B cell (primary cell): ENCODE data around the gene CREBBP. TPM values are rescaled to one million over a fixed set of nuclear protein-coding genes. Genes with fewer than 3 reads are reported as not detected.

Experiments used
- ATAC-seq: fragments of 200-7000 bp; cut with Tn5 transposase; one replicate; pipeline ENCODE4 v1.10.0; 2021; ENCODE audit warnings: low read depth, mild to moderate bottlenecking, moderate number of reproducible peaks, moderate library complexity
- CTCF ChIA-PET: fragments of 350-600 bp; sonication (Branson Sonifier 250); formaldehyde crosslinking; loops from one replicate; lab custom pipeline; 2021; ENCODE audit warnings: antibody characterized with exemption, inconsistent platforms; lab: Charles Lee
- POLR2A ChIA-PET: fragments of 350-600 bp; sonication (Branson Sonifier 250); formaldehyde crosslinking; loops from one replicate; lab custom pipeline; 2021; ENCODE audit warnings: antibody characterized with exemption; lab: Charles Lee
- DNase-seq: peaks from one replicate; pipeline ENCODE4 v3.0.0; 2013
- H2AFZ ChIP-seq: 2 replicates; pipeline ENCODE4 v1.6.1; 2012; ENCODE audit warnings: mild to moderate bottlenecking, low read depth, low read length; ENCODE audit not compliant: insufficient read depth, poor library complexity, severe bottlenecking
- H3K27ac ChIP-seq, 2 donors: 1 replicate in 1 of 2; 2 replicates in 1 of 2; pipeline ENCODE4 v1.5.1; 2012 to 2013; ENCODE audit warnings: low read length in 2 of 2, mild to moderate bottlenecking in 2 of 2, moderate library complexity in 1 of 2
- H3K27me3 ChIP-seq, 4 experiments: fragments of 200-600 bp in 1 of 4; sonication (generic) in 1 of 4; replicated peaks in 1 of 4; 1 replicate in 2 of 4; 2 replicates in 2 of 4; pipeline versions ENCODE4 v1.6.1 to v1.7.0; 2013 to 2016; ENCODE audit warnings: low read length in 3 of 4, mild to moderate bottlenecking in 2 of 4, mixed read lengths in 1 of 4, moderate library complexity in 1 of 4; ENCODE audit not compliant: insufficient read depth in 4 of 4, control insufficient read depth in 3 of 4; ENCODE audit errors: control extremely low read depth in 1 of 4
- H3K36me3 ChIP-seq, 2 experiments: replicated peaks in 1 of 2; 1 replicate in 1 of 2; 2 replicates in 1 of 2; pipeline versions ENCODE4 v1.6.1 to v1.7.1; 2013; ENCODE audit warnings: low read length in 1 of 2; ENCODE audit not compliant: insufficient read depth in 2 of 2, control insufficient read depth in 1 of 2; ENCODE audit errors: control extremely low read depth in 1 of 2, extremely low read depth in 1 of 2
- H3K4me1 ChIP-seq, 2 donors: fragments of 200-600 bp in 1 of 2; sonication (generic) in 1 of 2; 1 replicate in 1 of 2; 2 replicates in 1 of 2; pipeline versions ENCODE4 v1.5.1 to v1.6.1; 2013 to 2017; ENCODE audit warnings: low read length in 2 of 2; ENCODE audit not compliant: control insufficient read depth in 2 of 2, insufficient read depth in 2 of 2
- H3K4me2 ChIP-seq: replicated peaks from 2 replicates; pipeline ENCODE3; 2012; ENCODE audit warnings: mild to moderate bottlenecking, low read depth, low read length; ENCODE audit not compliant: poor library complexity, severe bottlenecking
- H3K4me3 ChIP-seq, 5 experiments: fragments of 200-600 bp in 1 of 5; sonication (generic) in 1 of 5; 1 replicate in 3 of 5; 2 replicates in 2 of 5; pipeline versions ENCODE4 v1.5.1 to v1.7.0; 2011 to 2016; ENCODE audit warnings: low read length in 4 of 5, mild to moderate bottlenecking in 4 of 5, low read depth in 2 of 5, control low read depth in 1 of 5, moderate library complexity in 1 of 5; ENCODE audit not compliant: insufficient read depth in 1 of 5; ENCODE audit errors: control extremely low read depth in 1 of 5, extremely low read depth in 1 of 5
- H3K79me2 ChIP-seq: fragments of 200-600 bp; sonication (generic); one replicate; pipeline ENCODE4 v1.6.0; 2016; ENCODE audit warnings: low read length; ENCODE audit not compliant: control insufficient read depth, insufficient read depth
- H3K9ac ChIP-seq: fragments of 200-600 bp; sonication (generic); 2 replicates; pipeline ENCODE4 v1.6.1; 2017; ENCODE audit warnings: mild to moderate bottlenecking, low read length, moderate library complexity
- H3K9me3 ChIP-seq, 3 donors: one replicate each; pipeline versions ENCODE4 v1.6.1 to v1.7.1; 2013; ENCODE audit warnings: low read length in 2 of 3; ENCODE audit not compliant: control insufficient read depth in 2 of 3, insufficient read depth in 1 of 3; ENCODE audit errors: control extremely low read depth in 1 of 3
- H4K20me1 ChIP-seq: 2 replicates; pipeline ENCODE4 v1.6.0; 2012; ENCODE audit warnings: mild to moderate bottlenecking, low read length; ENCODE audit not compliant: insufficient read depth, control insufficient read depth, poor library complexity, severe bottlenecking
- H3K27ac Mint-ChIP-seq: one replicate; pipeline ENCODE4 v1.8.0; 2021; ENCODE audit warnings: mixed read lengths
- H3K27me3 Mint-ChIP-seq: one replicate; pipeline ENCODE4 v1.8.0; 2021; ENCODE audit warnings: mixed read lengths
- H3K4me1 Mint-ChIP-seq: one replicate; pipeline ENCODE4 v1.8.0; 2021; ENCODE audit warnings: mixed read lengths
- H3K4me3 Mint-ChIP-seq: one replicate; pipeline ENCODE4 v1.8.0; 2021; ENCODE audit warnings: mixed read lengths
- H3K9me3 Mint-ChIP-seq: one replicate; pipeline ENCODE4 v1.8.0; 2022; ENCODE audit warnings: mixed read lengths; ENCODE audit not compliant: insufficient read depth
- EZH2 ChIP-seq: IDR thresholded peaks from 2 replicates; pipeline ENCODE4 v1.6.1; 2012; ENCODE audit warnings: borderline replicate concordance, low read depth, mild to moderate bottlenecking, moderate library complexity, low read length; ENCODE audit not compliant: insufficient read depth, poor library complexity, severe bottlenecking
- WGBS: methylation state at CpG from one replicate; pipeline ENCODE4 v1.1.5; 2013; ENCODE audit warnings: missing lambda C conversion rate; ENCODE audit not compliant: insufficient coverage; 5-methylcytosine and 5-hydroxymethylcytosine counted together
- intact Hi-C: fragments of 100-400 bp; cut with micrococcal nuclease; formaldehyde crosslinking; loops from one replicate; pipeline ENCODE4 v1.10.0; 2022
- polyA plus RNA-seq: library from polyadenylated mRNA; depleted of rRNA; stranded (reverse); fragments of >200 nt; gene quantifications from 2 replicates; pipeline ENCODE4 v1.2.3, GENCODE V29; 2012
- total RNA-seq, 2 donors: library from RNA; stranded (reverse); fragments of 120-200 nt in 1 of 2; gene quantifications; 1 replicate in 1 of 2; 2 replicates in 1 of 2; pipeline versions ENCODE4 v1.2.3 to v1.2.4, GENCODE V29; 2013 to 2022
- TF ChIP-seq, protein P1 (sequence below): fragments of 200-600 bp; IDR thresholded peaks from one replicate; pipeline ENCODE4 v1.8.0; 2022; ENCODE audit warnings: antibody characterized with exemption, mild to moderate bottlenecking

The CREBBP gene
- total and polyA plus RNA-seq, 2 donors (not counting 1 experiment from before 2014, with no cell fraction given), result 27.6 to 206 TPM

DNA sequence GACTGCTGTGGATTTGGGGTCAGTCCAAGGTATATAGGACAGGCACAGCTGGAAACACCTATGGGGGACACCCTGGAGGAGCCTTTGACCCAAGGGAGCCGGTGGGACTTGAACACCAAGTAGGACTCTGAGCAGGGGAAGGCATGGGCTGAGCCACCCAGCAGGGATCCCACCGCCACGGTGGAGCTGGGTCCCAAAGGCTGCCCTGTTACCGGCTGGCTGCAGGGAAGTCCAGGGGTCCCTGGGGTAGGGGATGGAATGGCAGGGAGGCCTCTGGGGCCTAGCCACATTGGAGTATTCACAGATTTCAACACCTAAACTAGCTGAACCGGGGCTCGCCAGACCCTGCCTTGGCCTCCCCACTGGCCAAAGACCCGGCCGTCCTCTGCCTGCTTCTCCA is 39.7 kb upstream of the CREBBP start:
- H3K4me1 ChIP-seq, result no peaks in the 10 kb centered on the region
- POLR2A ChIA-PET, result no interaction called here
- H3K27me3 ChIP-seq, result peaks cover 0 to 6% (median 0%) of the 10 kb centered on the region in 4 experiments
- Mint-ChIP-seq H3K4me3 (no peak overlapping the region), H3K27ac (no peak overlapping the region), H3K9me3 (peaks cover 7% of the 10 kb centered on the region), H3K27me3 (peaks cover 27% of the 10 kb centered on the region), H3K4me1 (no peaks in the 10 kb centered on the region)
- CTCF ChIA-PET, result no interaction called here
- DNase-seq (no peak), ATAC-seq (no peak)
- no peaks in the 10 kb centered on the region for H3K36me3 ChIP-seq
- no peaks in the 10 kb centered on the region for H4K20me1 ChIP-seq
- no peak overlapping the region for H3K4me2 ChIP-seq
- WGBS, result 84% methylated on average over 8 of the region's 8 CpGs
- TF ChIP-seq, protein P1, sequence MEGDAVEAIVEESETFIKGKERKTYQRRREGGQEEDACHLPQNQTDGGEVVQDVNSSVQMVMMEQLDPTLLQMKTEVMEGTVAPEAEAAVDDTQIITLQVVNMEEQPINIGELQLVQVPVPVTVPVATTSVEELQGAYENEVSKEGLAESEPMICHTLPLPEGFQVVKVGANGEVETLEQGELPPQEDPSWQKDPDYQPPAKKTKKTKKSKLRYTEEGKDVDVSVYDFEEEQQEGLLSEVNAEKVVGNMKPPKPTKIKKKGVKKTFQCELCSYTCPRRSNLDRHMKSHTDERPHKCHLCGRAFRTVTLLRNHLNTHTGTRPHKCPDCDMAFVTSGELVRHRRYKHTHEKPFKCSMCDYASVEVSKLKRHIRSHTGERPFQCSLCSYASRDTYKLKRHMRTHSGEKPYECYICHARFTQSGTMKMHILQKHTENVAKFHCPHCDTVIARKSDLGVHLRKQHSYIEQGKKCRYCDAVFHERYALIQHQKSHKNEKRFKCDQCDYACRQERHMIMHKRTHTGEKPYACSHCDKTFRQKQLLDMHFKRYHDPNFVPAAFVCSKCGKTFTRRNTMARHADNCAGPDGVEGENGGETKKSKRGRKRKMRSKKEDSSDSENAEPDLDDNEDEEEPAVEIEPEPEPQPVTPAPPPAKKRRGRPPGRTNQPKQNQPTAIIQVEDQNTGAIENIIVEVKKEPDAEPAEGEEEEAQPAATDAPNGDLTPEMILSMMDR, result no peak
- no peak for TF ChIP-seq EZH2
- no peak overlapping the region for H2AFZ ChIP-seq
- no peak overlapping the region for H3K27ac ChIP-seq
- H3K79me2 ChIP-seq, result no peaks in the 10 kb centered on the region
- intact Hi-C loops, result no loop called here
- no peak overlapping the region for H3K4me3 ChIP-seq
- no peak overlapping the region for H3K9ac ChIP-seq
- H3K9me3 ChIP-seq, result peaks cover 0 to 28% (median 13%) of the 10 kb centered on the region in 3 donors

DNA sequence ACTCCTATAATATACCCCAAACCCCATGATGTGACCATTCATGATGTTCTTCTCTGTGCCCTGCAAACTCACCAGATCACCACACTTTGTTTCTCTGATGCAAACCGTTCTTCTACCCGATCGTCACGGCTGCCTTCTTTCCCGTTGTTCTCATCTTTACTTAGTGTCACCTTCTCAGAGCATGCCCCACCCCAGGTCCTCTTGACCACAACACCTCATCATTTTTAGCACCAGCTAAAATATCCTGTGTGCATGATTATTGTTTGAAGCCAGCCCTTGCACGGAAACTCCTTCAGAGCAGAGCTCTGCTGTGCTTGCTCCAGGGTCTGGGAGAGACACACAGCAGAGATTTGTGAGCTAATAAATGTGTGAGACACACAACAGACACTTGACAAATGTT is 38.9 kb upstream of the CREBBP start:
- POLR2A ChIA-PET, result no interaction called here

More for the DNA sequence above, 38.9 kb upstream of the CREBBP start:
- no peak overlapping the region for H3K4me3 ChIP-seq
- TF ChIP-seq, protein P1, result no peak
- no peak for TF ChIP-seq EZH2
- Mint-ChIP-seq H3K4me3 (no peak overlapping the region), H3K27ac (no peak overlapping the region), H3K27me3 (peaks cover 27% of the 10 kb centered on the region), H3K4me1 (no peaks in the 10 kb centered on the region), H3K9me3 (peaks cover 7% of the 10 kb centered on the region)
- H2AFZ ChIP-seq, result no peak overlapping the region
- H3K4me1 ChIP-seq, result no peaks in the 10 kb centered on the region
- no peaks in the 10 kb centered on the region for H4K20me1 ChIP-seq
- intact Hi-C loops, result no loop called here
- peaks cover 0 to 6% (median 0%) of the 10 kb centered on the region in 4 experiments for H3K27me3 ChIP-seq
- H3K4me2 ChIP-seq, result no peak overlapping the region
- no peaks in the 10 kb centered on the region for H3K36me3 ChIP-seq
- CTCF ChIA-PET, result no interaction called here
- H3K9ac ChIP-seq, result no peak overlapping the region
- H3K79me2 ChIP-seq, result no peaks in the 10 kb centered on the region
- ATAC-seq (no peak), DNase-seq (no peak)
- peaks cover 0 to 28% (median 13%) of the 10 kb centered on the region in 3 donors for H3K9me3 ChIP-seq
- 80% methylated on average over 5 of the region's 6 CpGs for WGBS
- H3K27ac ChIP-seq, result no peak overlapping the region
